PC-3 (cell line): ENCODE results near the gene SFMBT1.

Experiments used
- CTCF ChIP-seq: fragments of 300-600 bp; sonication (generic); conservative IDR thresholded peaks from 2 replicates; pipeline ENCODE4 v1.5.1; 2017; ENCODE audit warnings: antibody characterized with exemption, low read depth, mild to moderate bottlenecking, low read length
- EZH2 ChIP-seq: fragments of 300-600 bp; sonication (generic); IDR thresholded peaks from one replicate; pipeline ENCODE4 v1.6.1; 2017; ENCODE audit warnings: antibody characterized with exemption, mild to moderate bottlenecking, low read length; ENCODE audit not compliant: unreplicated experiment
- EZH2phosphoT487 ChIP-seq: fragments of 300-600 bp; sonication (generic); IDR thresholded peaks from 2 replicates; pipeline ENCODE4 v1.6.1; 2018; ENCODE audit warnings: mild to moderate bottlenecking, antibody characterized with exemption, low read length, borderline replicate concordance

- TF ChIP-seq CTCF = no peak
- no peak for TF ChIP-seq EZH2
- no peak for TF ChIP-seq EZH2phosphoT487
Measured at GRCh38 chr3:53078656-53079055, 32.8 kb upstream of the SFMBT1 start.
